ENCODE results near the gene SKAP1.

SKAP1 gene

GRCh38 chr17:48131216-48131824, 298.7 kb downstream of the SKAP1 start:
- DNase-seq = peak in 1 of 2 donors; percentile 23

DNA sequence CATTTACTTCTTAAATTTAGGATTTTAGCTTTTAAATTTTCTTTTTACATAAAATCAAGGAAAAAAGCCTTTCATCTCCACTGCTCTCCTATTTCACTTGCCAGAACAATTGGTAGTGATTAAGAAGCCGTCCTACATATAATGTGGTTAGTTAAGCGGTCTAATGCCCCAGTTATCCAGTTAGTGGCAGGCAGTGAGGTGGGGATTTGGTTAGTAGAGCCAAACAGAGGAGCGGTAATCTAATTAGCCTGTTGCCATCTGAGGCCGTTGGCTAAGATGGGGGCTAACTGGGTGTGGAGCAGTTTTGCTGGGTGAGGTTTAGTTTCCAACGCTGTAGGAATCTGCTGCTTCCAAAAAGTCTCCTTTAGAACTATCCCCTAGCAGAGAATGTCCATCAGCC, 300.0 kb downstream of the SKAP1 start:
- no peak for DNase-seq

- no peak for DNase-seq
Measured at GRCh38 chr17:48128400-48128799, 301.6 kb downstream of the SKAP1 start.

DNA sequence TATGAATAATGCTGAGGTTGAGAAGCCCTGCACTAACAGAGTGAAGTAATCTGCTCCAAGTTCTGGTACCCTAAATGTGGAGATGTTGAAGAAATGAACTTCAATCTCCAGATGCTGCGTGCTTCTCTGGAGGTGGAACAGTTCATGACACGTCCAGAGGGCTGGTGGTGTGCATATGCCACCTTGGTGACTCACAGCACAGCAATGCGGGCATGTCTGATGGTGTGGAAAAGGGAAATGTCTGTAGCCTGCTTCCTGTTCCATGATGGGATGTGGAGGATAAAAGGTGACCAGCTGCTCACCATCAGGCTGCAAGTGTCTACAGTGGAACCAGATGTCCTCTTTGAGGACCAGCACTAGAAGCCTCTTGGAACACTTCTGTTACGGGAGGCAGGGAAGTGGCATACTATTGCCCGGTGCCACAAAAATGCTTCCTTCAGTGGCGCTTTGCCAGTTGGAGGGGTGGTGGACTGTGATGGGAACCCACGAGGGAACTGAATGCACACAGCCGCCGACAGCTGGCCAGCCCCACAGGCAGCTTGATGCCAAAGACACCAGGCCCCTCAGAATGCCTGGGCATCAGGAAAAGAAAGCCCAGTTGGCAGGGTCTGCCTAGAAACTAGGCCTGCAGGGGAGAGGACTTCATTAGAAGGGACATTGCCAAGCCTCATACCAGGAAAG, 302.5 kb downstream of the SKAP1 start:
- DNase-seq = no peak

GRCh38 chr17:48126532-48126850, 303.5 kb downstream of the SKAP1 start:
- DNase-seq = no peak

DNA sequence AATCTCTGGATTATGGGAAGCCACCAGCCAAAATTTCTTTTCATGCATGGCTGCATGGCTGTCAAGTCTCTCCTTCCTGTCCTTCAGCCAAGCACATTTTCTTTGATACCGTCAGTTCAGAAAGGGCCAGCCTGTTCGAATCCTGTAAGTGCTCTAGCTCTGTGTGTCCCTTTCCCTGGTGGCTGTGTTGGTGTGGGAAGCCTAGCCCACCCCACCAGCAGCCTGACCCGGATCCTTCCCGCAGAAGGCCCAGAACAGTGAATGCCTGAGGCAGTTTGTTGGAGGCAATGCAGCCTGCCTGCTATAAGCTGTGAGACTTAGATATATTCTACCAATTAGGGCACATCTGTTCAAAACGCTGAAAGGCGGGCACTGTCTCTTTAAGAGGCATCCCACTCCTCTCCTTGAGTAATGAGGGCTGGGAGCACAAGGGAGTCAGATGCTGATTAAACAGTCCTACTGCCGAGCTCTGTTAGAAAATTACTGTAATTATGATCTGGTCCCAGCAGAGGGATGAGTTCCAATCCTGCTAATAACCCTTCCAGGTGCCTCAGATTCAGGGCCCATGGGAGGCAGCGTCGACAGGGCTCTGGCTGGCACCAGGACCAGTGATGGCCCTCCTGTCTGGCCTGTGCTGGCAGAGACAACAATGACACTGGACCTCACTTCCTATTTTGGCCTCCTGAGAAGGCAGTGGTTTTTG, 304.0 kb downstream of the SKAP1 start:
- DNase-seq = no peak

GRCh38 chr17:48123776-48124388, 306.1 kb downstream of the SKAP1 start:
- DNase-seq = no peak

DNA sequence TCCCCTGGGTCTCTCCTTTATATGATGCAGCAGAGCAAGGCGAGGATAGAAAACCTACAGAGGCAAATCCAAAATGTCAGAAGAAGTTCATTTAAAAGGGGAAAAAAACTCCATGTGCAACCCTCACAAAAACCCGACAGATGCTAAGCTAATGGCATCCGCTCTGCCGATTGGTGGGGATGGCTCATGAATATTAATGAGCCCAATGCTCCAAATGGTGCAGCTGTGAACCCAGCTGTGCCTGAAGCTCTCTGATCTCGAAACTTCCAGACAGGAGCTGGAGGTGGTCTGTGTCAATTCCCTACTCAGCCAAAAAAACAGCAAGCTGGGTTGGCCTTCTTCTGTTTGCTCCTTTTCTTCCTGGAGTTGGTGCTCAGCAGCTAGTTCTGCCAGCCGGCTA, 306.9 kb downstream of the SKAP1 start:
- DNase-seq = no peak

DNA sequence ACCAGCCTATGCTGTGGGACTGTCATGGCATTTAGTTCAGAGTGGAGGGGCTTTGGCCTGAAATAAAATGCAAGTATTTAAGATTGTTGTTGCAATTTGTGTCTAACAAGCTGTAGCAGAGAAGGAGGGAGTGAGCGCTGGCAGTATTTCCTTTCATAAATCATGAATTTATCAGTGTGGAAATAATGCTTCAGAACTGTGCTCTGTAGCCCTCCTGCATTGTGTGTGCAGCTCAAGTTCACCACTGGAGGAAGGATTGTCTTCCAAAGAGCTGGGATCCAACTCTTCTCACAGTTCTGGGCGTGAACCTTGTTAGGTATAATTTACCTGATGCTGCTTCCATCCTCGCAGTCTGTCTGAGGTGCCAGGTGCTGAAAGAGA, 307.4 kb downstream of the SKAP1 start:
- no peak for DNase-seq

GRCh38 chr17:48121923-48122664, 307.9 kb downstream of the SKAP1 start:
- DNase-seq = no peak

DNA sequence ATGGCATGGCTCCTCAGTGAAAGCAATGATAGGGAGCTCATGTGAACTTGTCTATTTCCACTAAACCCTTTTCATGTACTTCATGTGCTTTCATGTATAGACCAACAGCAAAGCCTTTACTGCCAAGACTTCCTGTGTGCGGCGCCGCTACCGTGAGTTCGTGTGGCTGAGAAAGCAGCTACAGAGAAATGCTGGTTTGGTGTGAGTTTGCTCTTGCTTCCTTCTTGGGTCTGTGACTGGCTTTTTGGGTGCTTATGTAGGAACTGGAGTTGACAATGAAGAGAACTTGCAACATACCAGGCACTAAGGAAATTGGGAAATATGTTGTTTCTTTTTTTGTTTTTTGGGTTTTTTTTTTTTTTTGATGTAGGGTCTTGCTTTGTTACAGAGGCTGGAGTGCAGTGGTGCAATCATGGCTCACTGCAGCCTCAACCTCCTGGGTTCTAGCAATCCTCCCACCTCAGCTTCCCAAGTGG, 316.8 kb downstream of the SKAP1 start:
- peak; percentile 9 to 36 for DNase-seq

DNA sequence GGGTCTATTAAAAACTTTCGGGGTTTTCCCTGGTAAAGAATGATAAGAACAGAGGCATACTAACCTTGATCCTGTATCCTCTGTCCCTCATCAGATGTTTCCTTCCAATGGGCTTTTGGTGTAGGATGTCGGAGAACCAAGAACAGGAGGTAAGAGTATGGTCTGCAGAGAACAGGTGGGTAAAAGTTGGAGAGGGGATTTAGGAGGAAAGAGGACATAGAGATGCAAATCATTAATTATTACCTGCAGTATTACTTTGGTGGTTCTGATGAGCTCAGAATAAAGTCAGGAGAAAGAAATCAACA, 318.1 kb downstream of the SKAP1 start:
- no peak for DNase-seq

- no peak for DNase-seq
Measured at GRCh38 chr17:48110761-48111160, 319.3 kb downstream of the SKAP1 start.

- DNase-seq = peak; percentile 65 to 97
Measured at GRCh38 chr17:48107137-48108055, 322.6 kb downstream of the SKAP1 start, which contains the start of gene SNX11. TSS of gene SNX11 (plus strand) at chr17:48107766. CDS start at chr17:48112044, 4,278 bp downstream.

GRCh38 chr17:48106802-48107136, 323.2 kb downstream of the SKAP1 start:
- no peak for DNase-seq

DNA sequence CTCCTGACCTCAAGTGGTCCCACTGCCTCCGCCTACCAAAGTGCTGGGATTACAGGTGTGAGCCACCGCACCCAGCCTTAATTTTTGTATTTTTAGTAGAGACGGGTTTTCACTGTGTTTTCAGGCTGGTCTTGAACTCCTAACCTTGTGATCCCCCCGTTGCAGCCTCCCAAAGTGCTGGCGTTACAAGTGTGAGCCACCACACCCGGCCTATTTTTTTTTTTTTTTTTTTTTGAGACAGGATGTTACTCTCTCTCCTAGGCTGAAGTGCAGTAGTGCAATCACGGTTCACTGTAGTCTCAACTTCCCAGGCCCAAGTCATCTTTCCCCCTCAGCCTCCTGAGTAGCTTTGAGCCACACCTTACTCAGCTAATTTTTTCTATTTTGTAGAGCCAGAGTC, 325.6 kb downstream of the SKAP1 start:
- no peak for DNase-seq

DNA sequence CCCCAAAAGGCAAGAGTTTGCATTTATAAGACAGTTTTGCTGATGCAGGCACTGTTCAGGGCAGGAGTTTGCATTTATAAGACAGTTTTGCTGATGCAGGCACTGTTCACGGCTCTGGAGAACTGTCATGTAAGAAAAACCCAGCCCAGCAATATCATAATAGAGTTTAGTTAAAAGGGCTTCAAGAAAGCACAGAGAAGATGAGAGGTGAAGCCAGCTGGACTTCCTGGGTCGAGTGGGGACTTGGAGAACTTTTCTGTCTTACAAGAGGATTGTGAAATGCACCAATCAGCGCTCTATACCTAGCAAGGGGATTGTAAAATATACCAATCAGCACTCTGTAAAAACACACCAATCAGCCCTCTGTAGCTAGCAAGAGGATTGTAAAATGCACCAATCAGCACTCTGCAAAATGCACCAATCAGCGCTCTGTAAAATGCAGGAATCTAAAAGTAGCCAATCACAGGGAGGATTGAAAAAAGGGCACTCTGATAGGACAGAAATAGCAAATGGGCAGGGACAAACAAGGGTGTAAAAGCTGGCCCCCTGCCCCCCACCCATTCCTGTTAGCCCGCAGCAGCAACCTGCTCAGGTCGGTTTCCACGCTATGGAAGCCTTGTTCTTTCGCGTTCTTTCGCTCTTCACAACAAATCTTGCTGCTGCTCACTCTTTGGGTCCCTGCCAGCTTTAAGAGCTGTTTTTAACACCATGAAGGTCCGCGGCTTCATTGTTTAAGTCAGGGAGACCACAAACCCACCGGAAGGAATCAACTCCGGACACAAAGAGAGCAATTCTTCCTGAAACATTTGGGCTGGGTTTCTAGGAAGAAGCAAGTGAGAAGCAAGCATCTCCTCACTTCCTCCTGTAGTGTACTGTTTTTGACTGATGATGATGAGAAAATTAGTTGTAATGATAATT, 327.0 kb downstream of the SKAP1 start:
- peak in 1 of 2 donors; percentile 50 for DNase-seq

- no peak for DNase-seq
Measured at GRCh38 chr17:48102043-48102750, 327.8 kb downstream of the SKAP1 start.

GRCh38 chr17:48101012-48101720, 328.8 kb downstream of the SKAP1 start, which contains the start of gene CBX1:
TSS of gene CBX1 (minus strand) at chr17:48101478. CDS start at chr17:48077004, 24,474 bp downstream.
- peak; percentile 43 to 67 for DNase-seq

DNA sequence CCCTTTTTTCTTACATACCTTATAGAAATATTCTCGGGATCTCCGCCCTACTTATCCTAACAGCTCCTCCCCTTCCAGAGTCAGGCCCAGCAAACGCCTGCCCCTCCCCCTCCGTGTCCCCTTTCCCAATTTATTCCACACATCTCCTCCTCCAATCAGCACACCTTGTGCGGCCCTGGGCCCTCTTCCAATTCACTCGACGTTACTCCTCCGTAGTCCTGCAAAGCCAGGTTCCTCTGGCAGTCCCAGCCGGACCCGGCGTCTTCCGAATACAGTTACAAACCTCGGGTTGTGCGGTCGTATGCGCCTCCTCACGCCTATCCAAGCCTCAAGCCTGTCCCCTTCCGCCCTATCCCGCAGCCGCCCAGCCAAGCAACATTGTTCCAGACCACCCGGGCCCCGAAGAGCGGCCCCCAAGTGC, 329.4 kb downstream of the SKAP1 start:
- no peak for DNase-seq

Data from bone marrow (tissue), 2 donors.